Kidney (tissue), 14 donors: ENCODE results near the gene CERS1. TPM values are rescaled to one million over a fixed set of nuclear protein-coding genes. Genes with fewer than 3 reads are reported as not detected.

Experiments
- DNase-seq, 5 donors: peaks; one replicate each; pipeline ENCODE4 v3.0.0-alpha.2; 2013 to 2020
- FAIRE-seq: peaks from 2 replicates; lab custom pipeline; 2012; peaks lifted over from hg19 to GRCh38; lab: Jason Lieb, UNC
- H3K27ac ChIP-seq, 2 donors: one replicate each; pipeline ENCODE4 v1.7.0; 2013; ENCODE audit warnings: low read depth in 2 of 2, low read length in 2 of 2, inconsistent platforms in 1 of 2
- H3K27me3 ChIP-seq: one replicate; pipeline ENCODE4 v1.7.1; 2013; ENCODE audit warnings: low read length, inconsistent platforms; ENCODE audit not compliant: control insufficient read depth, insufficient read depth
- H3K36me3 ChIP-seq, 3 donors: one replicate each; pipeline versions ENCODE4 v1.7.0 to v1.7.1; 2013; ENCODE audit warnings: low read length in 3 of 3, control low read depth in 1 of 3, inconsistent platforms in 1 of 3; ENCODE audit not compliant: insufficient read depth in 3 of 3, control insufficient read depth in 2 of 3
- H3K4me1 ChIP-seq, 3 donors: one replicate each; pipeline versions ENCODE4 v1.7.0 to v1.7.1; 2013; ENCODE audit warnings: low read length in 3 of 3, inconsistent platforms in 1 of 3, low read depth in 1 of 3; ENCODE audit not compliant: control insufficient read depth in 2 of 3, insufficient read depth in 2 of 3
- H3K4me3 ChIP-seq, 3 donors: one replicate each; pipeline versions ENCODE4 v1.7.0 to v1.8.1; 2013; ENCODE audit warnings: low read length in 3 of 3, control low read depth in 1 of 3, inconsistent platforms in 1 of 3
- H3K9ac ChIP-seq, 3 donors: one replicate each; pipeline versions ENCODE4 v1.7.0 to v1.7.1; 2013; ENCODE audit warnings: low read length in 3 of 3, control low read depth in 1 of 3, inconsistent platforms in 1 of 3
- H3K9me3 ChIP-seq, 3 donors: one replicate each; pipeline versions ENCODE4 v1.7.0 to v1.7.1; 2013; ENCODE audit warnings: low read length in 3 of 3, control low read depth in 1 of 3, inconsistent platforms in 1 of 3; ENCODE audit not compliant: control insufficient read depth in 2 of 3, insufficient read depth in 1 of 3
- intact Hi-C: fragments of 100-400 bp; cut with DNase I; formaldehyde crosslinking; loops from one replicate; pipeline ENCODE4 v1.11.1; 2022
- polyA plus RNA-seq: library from polyadenylated mRNA; stranded (reverse); fragments of 350-450 nt; fragmentation: Illumina TruSeq; extraction: RNeasy Lipid Tissue Mini Kit (QIAGEN cat#74804); gene quantifications from one replicate; pipeline ENCODE4 v1.2.3, GENCODE V29; 2014; ENCODE audit warnings: low read depth, low replicate concordance; ENCODE audit not compliant: insufficient read depth
- total RNA-seq: library from RNA; stranded (reverse); fragmentation: NEBNext Ultra II Directional; extraction: Animal tissue kit (Norgen Biotek cat#: 25700); gene quantifications from one replicate; pipeline ENCODE4 v1.2.1, GENCODE V29; 2021
- TF ChIP-seq, protein P1 (sequence below): IDR thresholded peaks from 3 replicates; pipeline ENCODE4 v1.5.1; 2012; ENCODE audit warnings: mild to moderate bottlenecking, moderate library complexity, borderline replicate concordance; ENCODE audit not compliant: insufficient read depth; ENCODE audit errors: extremely low read depth
- donor health status: control.
- donor health status: control.
- donor health status: control.
- donor health status: control.
- donor health status: control.
- donor health status: DM: yes; HTN: yes; CAD: no.
- donor health status: Normal renal cell carcinoma (clear cell type).

The CERS1 gene
- total and polyA plus RNA-seq, 2 donors from 2014 or later, result 0.50 TPM; not detected in 1

DNA sequence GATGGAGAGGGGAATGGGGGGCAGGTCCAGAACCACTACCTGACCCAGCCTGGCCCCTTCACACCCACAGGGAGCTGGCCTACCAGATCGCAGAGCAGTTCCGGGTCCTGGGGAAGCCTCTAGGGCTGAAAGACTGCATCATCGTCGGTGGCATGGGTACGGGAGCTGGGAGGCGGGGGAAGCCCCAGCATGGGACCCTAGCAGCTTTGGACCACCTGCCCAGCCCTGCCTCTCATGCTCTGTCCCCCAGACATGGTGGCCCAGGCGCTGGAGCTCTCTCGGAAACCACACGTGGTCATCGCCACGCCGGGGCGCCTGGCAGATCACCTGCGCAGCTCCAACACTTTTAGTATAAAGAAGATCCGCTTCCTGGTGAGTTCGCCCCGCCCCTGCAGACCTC lies 25.6 kb upstream of the CERS1 start:
- no peak overlapping the region for H3K4me3 ChIP-seq
- intact Hi-C loops, result no loop called here
- H3K9ac ChIP-seq, result no peak overlapping the region
- H3K27me3 ChIP-seq, result no peaks in the 10 kb centered on the region
- TF ChIP-seq, protein P1, sequence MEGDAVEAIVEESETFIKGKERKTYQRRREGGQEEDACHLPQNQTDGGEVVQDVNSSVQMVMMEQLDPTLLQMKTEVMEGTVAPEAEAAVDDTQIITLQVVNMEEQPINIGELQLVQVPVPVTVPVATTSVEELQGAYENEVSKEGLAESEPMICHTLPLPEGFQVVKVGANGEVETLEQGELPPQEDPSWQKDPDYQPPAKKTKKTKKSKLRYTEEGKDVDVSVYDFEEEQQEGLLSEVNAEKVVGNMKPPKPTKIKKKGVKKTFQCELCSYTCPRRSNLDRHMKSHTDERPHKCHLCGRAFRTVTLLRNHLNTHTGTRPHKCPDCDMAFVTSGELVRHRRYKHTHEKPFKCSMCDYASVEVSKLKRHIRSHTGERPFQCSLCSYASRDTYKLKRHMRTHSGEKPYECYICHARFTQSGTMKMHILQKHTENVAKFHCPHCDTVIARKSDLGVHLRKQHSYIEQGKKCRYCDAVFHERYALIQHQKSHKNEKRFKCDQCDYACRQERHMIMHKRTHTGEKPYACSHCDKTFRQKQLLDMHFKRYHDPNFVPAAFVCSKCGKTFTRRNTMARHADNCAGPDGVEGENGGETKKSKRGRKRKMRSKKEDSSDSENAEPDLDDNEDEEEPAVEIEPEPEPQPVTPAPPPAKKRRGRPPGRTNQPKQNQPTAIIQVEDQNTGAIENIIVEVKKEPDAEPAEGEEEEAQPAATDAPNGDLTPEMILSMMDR, result no peak
- peak in 1 of 5 donors; percentile 66 for DNase-seq
- H3K27ac ChIP-seq, result no peak overlapping the region
- peaks cover 0 to 22% (median 21%) of the 10 kb centered on the region in 3 donors for H3K36me3 ChIP-seq
- H3K4me1 ChIP-seq, result peaks cover 3 to 14% (median 7%) of the 10 kb centered on the region in 3 donors
- no peaks in the 10 kb centered on the region for H3K9me3 ChIP-seq
- FAIRE-seq, result no peak

DNA sequence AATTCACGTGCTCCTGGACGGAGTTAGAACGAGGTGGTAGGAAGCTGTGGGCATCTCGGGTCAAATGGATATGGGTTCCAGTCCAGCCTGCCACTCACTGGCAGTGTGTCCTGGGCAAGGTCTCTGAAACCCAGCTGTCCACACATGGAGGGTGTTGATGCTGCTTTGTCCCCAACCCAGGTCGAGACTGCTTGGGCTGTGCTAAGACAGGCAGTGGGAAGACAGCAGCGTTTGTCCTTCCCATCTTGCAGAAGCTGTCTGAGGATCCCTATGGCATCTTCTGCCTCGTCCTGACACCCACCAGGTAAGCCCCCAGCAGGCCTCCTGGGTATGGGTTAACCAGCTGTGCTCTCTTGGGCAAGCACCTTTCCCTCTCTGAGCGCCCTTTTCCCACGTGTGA lies 24.4 kb upstream of the CERS1 start:
- Histone ChIP-seq H3K27me3 (no peaks in the 10 kb centered on the region), H3K9me3 (no peaks in the 10 kb centered on the region), H3K4me1 (peaks cover 3 to 16% (median 7%) of the 10 kb centered on the region in 3 donors), H3K4me3 (peak overlapping the region; percentile 83 to 98 (median 95)), H3K9ac (peak overlapping the region; percentile 71 to 94 (median 91)), H3K36me3 (peaks cover 0 to 21% (median 18%) of the 10 kb centered on the region in 3 donors), H3K27ac (no peak overlapping the region)
- FAIRE-seq, result no peak
- DNase-seq, result no peak
- intact Hi-C loops, result no loop called here
- TF ChIP-seq, protein P1, result no peak

DNA sequence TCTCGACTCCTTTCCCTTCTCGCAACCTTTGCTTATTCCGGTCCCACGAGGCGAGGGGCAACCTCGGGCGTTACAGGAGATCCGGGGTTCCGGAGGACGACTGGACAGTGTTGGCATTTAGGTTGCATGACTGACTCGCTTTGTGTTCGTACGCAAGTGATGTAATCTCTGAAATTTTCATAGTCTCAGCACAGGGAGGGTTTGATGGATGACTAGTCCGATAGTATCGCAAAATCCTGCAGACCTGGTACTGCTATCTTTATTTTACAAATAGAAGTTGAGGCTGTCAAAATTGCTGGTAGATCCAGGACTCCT lies 23.9 kb upstream of the CERS1 start:
- Histone ChIP-seq H3K9ac (peak overlapping the region; percentile 71 to 94 (median 91)), H3K27ac (peak overlapping the region; percentile 14 to 20), H3K36me3 (peaks cover 0 to 19% (median 19%) of the 10 kb centered on the region in 3 donors), H3K9me3 (no peaks in the 10 kb centered on the region), H3K4me3 (peak overlapping the region; percentile 83 to 98 (median 95)), H3K4me1 (peaks cover 3 to 16% (median 7%) of the 10 kb centered on the region in 3 donors), H3K27me3 (no peaks in the 10 kb centered on the region)
- TF ChIP-seq, protein P1, result no peak
- intact Hi-C loops, result no loop called here
- DNase-seq, result no peak
- no peak for FAIRE-seq
